NB4 (cell line): ENCODE results near the gene TRMT11.

Experiments used
- DNase-seq: peaks from one replicate; pipeline ENCODE4 v3.0.0; 2010; ENCODE audit warnings: low read depth
- H3K4me3 ChIP-seq: one replicate; pipeline ENCODE4 v1.5.1; 2011; ENCODE audit warnings: mild to moderate bottlenecking, low read depth, low read length, moderate library complexity
- CTCF ChIP-seq: IDR thresholded peaks from one replicate; pipeline ENCODE4 v1.5.1; 2012; ENCODE audit warnings: low read depth, low read length
- MAX ChIP-seq: IDR thresholded peaks from 2 replicates; pipeline ENCODE4 v1.6.1; 2011; ENCODE audit warnings: low read depth, low read length
- MYC ChIP-seq: IDR thresholded peaks from 2 replicates; pipeline ENCODE4 v1.6.1; 2011; ENCODE audit warnings: low read depth, low read length
- POLR2A ChIP-seq: IDR thresholded peaks from 2 replicates; pipeline ENCODE4 v1.6.1; 2011; ENCODE audit warnings: mild to moderate bottlenecking; ENCODE audit not compliant: insufficient read length; ENCODE audit errors: extremely low read depth

The TRMT11 gene

GRCh38 chr6:125986301-125987025 is at the start of gene TRMT11:
Gene TRMT11, plus strand, starts transcription at chr6:125986540. Its CDS starts 11 bp downstream, at chr6:125986551.
- DNase-seq, result peak; percentile 92

GRCh38 chr6:125939026-125939425 is 47.3 kb upstream of the TRMT11 start:
- no peak for DNase-seq
- H3K4me3 ChIP-seq, result no peak overlapping the region
- no peak for TF ChIP-seq MYC
- no peak for TF ChIP-seq CTCF
- no peak for TF ChIP-seq POLR2A
- TF ChIP-seq MAX, result no peak

More at GRCh38 chr6:125986301-125987025, at the start of gene TRMT11:
- TF ChIP-seq MYC (peak; percentile 64), MAX (peak; percentile 31; the same call in 1 of the 2 replicates), CTCF (no peak), POLR2A (peak; percentile 85)
- H3K4me3 ChIP-seq, result peak within 1 kb of the TSS; percentile 96

- no peak overlapping the region for H3K4me3 ChIP-seq
- TF ChIP-seq MAX (no peak), CTCF (no peak), POLR2A (no peak), MYC (no peak)
- no peak for DNase-seq
Observed at GRCh38 chr6:125939791-125940190, 46.5 kb upstream of the TRMT11 start.

- TF ChIP-seq CTCF, result no peak
- TF ChIP-seq MYC, result no peak
- DNase-seq, result no peak
- H3K4me3 ChIP-seq, result no peak overlapping the region
Observed at GRCh38 chr6:125940247-125941041, 45.9 kb upstream of the TRMT11 start.

- no peak overlapping the region for H3K4me3 ChIP-seq
- TF ChIP-seq POLR2A (no peak), CTCF (no peak), MYC (no peak), MAX (no peak)
- no peak for DNase-seq
Observed at GRCh38 chr6:125942672-125943527, 43.4 kb upstream of the TRMT11 start.
